Germinal center (tissue), 1 donor: Measurements from ENCODE around the gene FCHSD2.
"Not testable (repeated sequence)": the region's sequence is repeated elsewhere in the genome, so short reads cannot be mapped to it uniquely, and the experiment has no call there.

Source experiments
- DNase-seq: peaks from one replicate; pipeline ENCODE4 v3.0.0; 2012; ENCODE audit warnings: mixed read lengths, low spot score

Gene FCHSD2

GRCh38 chr11:72833811-72834493 lies 308.2 kb downstream of the FCHSD2 start:
- DNase-seq: no peak

GRCh38 chr11:72833083-72833733 lies 308.9 kb downstream of the FCHSD2 start:
- DNase-seq: no peak

GRCh38 chr11:72832301-72833082 lies 309.6 kb downstream of the FCHSD2 start:
- DNase-seq: no peak

GRCh38 chr11:72831521-72832300 lies 310.4 kb downstream of the FCHSD2 start:
- DNase-seq: peak; percentile 35

- no peak for DNase-seq
These were observed 312.1 kb downstream of the FCHSD2 start for GRCh38 chr11:72829884-72830533.

- no peak for DNase-seq
These were observed 312.9 kb downstream of the FCHSD2 start for GRCh38 chr11:72829178-72829577.

- DNase-seq: no peak
These were observed 313.4 kb downstream of the FCHSD2 start for GRCh38 chr11:72828692-72829101.

- no peak for DNase-seq
These were observed 314.0 kb downstream of the FCHSD2 start for GRCh38 chr11:72828081-72828567.

- DNase-seq: not testable (repeated sequence)
These were observed 314.5 kb downstream of the FCHSD2 start for GRCh38 chr11:72827656-72828055.

- no peak for DNase-seq
These were observed 315.1 kb downstream of the FCHSD2 start for GRCh38 chr11:72826942-72827480.

- DNase-seq: no peak
These were observed 315.8 kb downstream of the FCHSD2 start for GRCh38 chr11:72826191-72826941.

- DNase-seq: no peak
These were observed 316.5 kb downstream of the FCHSD2 start for GRCh38 chr11:72825661-72826060.

- DNase-seq: no peak
These were observed 317.2 kb downstream of the FCHSD2 start for GRCh38 chr11:72824811-72825505.

GRCh38 chr11:72824020-72824419 lies 318.1 kb downstream of the FCHSD2 start:
- no peak for DNase-seq

- DNase-seq: no peak
These were observed 318.9 kb downstream of the FCHSD2 start for GRCh38 chr11:72823105-72823804.

GRCh38 chr11:72821920-72822799 lies 320.0 kb downstream of the FCHSD2 start:
- DNase-seq: peak; percentile 95

GRCh38 chr11:72821221-72821919 lies 320.7 kb downstream of the FCHSD2 start:
- no peak for DNase-seq
